Stimulated activated CD8-positive, alpha-beta memory T cell treated with anti-CD3 and anti-CD28 coated beads, Interleukin-7, amount 100 ng/mL, for 48 hours (primary cell): ENCODE results near the gene VANGL1.

Experiments used
- DNase-seq, 2 donors: peaks; one replicate each; pipeline ENCODE4 v3.0.0-alpha.2; 2020; ENCODE audit warnings: low read depth in 1 of 2; ENCODE audit errors: extremely low read depth in 1 of 2

Gene VANGL1

DNA sequence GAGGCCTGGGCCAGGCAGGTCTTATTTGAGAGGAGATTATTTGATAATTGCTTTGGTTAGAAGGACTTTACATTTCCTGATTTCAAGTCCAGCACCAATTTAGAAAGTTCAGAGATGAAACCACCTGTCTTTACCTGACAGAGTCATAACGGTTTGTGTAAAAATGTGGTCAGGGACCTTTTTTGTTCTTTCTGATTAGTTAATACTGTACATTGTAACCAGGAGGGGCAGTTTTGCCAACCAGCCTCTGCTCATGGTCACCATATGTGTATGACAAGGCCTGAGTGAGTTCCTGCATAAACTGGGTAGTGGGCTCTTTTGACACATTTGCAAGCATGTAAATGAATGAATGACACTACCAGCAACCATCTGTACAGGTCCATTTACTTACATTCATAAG is 55.8 kb downstream of the VANGL1 start:
- no peak for DNase-seq

DNA sequence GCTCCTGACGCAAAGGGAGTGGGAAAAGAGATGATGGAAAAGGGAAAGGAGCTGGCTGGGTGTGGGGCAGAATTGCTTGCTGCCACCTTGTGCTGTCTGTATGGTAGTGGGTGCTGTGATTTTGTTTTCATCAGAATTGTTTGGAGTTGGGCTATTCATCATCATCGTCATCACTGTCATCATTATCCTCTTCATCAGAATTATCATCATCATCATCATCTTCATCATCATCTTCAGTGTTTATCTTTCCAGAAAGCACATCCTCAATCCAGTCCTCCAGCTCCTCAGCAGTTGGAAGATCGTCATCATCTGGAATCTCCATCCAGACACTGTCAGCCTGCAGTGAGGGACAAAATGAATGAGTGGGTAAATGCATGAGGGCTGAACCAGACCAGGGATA is 59.3 kb downstream of the VANGL1 start:
- DNase-seq: no peak

DNA sequence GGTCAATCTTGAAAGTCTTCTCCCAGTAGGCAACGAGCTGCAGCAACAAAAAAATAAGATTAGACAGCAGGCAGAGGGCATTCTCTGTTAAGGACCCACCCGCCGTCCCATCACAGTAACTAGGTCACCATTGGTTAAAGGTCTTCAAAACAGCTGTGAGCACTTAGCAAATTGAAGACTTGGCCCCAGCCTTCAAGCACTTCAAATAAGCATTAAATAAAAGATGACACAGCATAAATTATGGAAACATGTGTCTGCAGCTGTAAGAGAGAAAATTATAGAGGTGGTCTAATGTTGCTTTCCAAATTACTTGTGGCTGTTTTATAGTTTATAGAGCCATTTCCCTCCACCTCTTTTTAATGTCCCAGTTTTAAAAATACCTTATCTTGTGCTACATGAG is 61.2 kb downstream of the VANGL1 start:
- DNase-seq: no peak

DNA sequence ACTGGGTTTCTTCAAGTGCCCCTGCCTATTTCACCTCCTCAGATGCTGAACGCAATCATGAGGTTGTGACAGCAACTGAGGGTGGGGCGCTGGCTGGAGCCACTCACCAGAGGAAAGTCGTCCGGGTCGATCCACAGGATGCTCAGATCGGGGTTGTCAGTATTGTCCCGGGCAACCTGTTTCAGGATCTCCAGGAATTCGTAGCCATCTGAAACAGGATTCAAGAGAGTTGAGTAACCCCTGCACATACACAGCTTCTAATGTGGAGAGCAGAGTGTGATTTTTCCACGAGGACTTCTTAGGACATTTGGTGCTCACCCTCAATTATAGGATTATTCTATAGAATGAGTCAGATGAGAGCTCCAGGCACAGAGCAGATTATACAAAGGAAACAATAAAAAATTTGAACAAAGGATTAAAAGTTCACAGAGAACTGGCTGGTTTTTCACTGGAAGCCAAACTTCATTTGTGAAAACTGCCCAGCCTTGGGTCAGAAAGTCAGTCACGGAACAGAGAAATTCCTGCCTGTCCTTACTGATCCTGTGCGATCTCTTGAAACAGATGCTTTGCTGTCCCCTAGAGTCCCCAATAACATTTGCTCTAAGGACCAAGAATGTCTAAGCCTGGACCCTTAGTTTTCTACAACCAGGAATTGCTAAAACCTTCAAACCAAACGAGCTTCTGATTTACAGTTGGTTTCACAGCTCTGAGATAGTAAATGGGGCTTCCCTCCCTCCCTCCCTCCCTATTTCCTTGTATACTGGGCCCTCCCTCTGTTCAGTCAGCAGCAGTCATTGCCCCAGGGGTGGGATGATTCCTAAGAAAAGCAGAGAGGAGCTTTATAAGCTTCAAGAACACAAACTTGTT is 63.5 kb downstream of the VANGL1 start:
- DNase-seq: no peak

DNA sequence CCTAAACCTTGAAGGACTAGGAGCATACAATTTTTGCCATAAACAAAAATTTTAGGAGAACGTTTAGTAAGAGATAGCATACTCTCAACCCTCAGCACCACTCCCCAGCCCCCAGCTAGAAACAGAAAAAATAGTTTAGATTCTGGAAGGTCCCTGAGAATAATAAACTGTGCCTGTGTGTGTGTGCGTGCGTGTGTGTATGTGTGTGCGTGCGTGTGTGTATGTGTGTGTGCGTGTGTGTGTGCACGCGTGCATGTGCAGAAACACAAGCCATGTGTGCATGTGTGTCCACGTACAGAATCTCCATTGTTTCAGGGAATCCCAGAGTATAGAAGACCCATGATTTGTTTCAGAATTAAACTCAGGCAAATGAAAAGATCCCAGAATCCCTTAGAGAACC is 64.2 kb downstream of the VANGL1 start:
- no peak for DNase-seq

DNA sequence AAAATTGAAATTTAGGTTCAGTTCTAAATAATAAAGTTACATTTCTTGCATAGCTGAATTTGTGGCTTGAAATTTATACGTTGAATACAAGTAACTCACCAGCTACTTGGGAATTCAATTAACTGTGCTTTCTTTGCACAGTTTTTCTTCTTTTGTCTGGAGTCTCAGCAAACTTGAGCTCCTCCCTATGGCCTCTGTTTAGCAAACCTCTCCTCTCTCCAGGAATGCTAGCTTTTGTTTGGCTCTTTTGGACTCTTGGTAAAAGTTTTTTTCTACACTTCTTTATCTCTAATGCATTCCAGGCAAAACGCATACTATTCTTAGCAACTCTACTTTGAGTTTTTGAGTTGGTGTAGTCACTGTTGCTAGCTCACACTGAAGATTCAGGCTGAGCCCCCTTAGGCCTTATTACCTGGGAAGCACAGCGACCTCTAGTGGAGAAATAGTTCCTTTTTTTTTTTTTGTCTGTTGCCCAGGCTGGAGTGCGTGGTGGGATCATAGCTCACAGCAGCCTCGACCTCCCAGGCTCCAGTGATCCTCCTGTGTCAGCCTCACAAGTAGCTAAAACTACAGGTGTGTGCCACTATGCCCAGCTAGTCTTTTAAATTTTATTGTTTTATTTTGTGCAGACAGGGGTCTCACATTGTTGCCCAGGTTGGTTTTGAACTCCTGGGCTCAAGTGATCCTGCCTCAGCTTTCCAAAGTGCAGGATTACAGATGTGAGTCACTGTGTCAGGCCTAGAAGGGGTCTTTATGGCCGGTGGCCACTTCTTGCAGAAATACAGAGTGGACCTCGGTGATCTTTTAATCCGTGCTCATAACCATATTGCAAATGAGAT is 65.0 kb downstream of the VANGL1 start:
- no peak for DNase-seq

DNA sequence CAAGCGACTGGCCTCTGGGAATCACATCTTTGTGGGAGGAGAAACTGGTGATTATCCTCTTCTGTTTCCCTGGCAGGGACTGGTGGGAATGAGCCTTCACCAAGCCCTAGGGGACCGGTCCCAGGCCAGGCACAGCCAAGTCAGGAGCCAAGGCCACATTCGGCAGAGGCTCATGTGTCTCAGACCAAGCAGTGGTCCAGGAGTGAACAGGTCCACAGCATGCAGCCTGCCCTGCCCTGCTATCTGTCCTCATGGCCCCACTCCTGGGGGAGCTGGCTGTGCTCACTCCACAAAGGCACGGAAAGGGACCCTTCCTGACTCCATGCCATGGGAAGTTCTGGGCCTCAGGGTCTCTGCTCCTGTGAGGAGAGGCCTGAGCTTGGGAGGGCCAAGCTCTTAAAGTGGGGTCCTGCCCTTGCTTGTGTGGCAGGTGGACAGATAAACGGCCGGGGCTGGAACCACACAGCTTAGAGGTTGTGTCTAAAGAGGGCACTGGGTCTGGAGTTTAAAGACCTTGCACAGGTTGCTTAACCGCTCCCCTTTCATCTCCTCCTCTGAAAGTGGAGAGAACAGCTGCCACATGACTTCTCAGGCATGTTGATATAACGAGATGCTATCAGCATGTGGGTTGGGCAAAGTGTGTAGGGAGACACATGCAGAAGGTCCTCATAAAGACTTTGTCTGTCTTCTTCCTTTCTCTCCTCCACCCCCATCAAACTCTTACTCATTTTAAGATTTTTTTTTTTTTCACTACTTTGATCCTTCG is 69.3 kb downstream of the VANGL1 start:
- no peak for DNase-seq

DNA sequence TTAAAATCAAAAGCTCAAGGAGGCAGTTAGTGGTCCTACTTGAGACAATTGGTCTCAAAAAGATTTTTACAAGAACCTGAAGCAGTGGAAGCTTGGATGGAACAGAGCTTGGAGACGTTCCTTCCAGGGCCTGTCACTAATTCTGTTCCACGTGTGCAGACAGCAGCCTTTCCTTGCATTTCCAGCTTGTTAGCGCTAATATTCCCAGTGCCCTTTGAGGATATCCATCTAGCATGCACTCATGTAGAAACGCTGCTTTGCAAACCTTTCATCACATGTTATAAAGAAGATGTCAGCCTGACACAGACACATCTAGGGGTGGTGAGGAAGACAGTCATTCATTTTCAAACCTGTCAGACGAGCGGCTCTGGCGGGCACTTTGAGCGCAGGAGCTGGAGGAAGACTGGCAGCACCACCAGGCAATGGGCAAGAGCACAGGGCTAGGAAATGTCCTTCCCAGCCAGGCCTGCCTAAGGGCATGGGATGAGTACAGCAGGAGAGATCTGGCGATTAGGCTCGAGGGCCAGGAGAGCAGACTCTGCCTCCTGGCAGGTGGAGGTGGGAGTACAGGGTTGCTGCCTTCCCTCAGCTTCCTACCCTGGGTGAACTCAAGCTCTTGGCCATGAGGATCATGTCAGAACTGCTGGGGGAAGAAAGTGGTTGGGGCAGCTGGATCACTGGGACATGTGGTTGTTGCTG is 71.3 kb downstream of the VANGL1 start:
- DNase-seq: no peak

DNA sequence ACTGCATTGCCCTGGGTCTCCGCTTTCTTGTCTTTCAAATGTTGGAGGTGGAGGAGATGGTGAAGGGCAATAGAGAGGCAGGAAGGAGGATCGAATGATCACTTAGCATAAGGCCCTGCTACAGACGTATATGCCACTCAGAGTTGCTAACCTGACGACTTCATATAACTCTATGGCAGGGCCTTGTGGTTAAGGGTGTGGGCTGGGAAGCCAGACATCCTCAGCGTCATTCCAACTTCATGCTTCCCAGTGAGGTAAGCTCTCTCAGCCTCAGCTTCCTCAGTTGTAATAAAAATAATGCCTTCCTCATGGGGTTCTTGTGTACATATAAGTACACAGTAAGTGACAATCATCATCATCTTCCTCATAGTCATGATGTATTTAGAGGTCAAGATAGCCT is 72.1 kb downstream of the VANGL1 start:
- DNase-seq: no peak

DNA sequence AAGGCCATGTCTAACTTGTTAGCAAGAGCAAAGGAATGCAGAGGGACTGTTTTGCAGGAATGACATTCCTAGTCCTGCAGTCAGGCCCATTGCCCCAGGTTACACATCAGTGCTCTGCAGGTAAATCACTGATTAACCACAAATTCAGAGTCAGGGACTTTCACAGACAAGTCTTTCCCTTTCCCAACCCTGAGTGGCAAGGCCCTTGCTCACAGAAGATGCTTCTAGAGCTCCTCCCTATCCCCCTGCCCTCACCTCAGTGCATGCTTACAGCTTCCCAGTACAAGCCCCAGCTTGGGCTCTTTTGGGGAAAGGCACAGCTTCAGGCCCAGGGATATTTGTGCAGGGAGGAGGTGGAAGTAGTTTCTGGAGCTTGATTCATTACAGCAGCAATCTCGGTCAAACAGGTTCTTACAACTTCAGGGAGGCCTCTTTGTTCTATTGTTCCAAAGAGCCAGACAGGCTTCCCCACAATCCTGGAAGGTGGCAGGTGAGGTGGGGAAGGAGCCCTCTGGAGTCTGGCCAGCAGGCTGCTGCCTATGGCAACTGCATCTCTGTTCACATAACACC is 72.9 kb downstream of the VANGL1 start:
- DNase-seq: no peak

DNA sequence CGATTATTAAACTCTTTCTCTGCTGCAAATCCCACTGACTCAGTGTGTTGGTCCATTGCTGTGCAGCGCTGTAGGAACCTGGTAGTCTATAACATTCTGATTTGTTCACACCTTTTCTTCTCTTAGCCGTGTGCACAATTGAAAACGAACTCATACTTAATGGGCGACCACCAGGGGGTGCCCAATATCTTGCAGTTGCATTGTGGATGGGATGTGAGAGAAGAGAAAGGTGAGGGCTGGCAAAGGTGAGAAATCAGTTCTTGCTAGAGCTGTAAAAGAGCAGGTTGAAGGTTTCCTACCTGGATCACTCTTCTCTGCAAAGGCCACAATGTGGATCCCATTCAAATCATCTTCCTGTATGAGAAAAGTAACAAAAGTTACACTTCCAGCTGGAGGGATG is 75.8 kb downstream of the VANGL1 start:
- no peak for DNase-seq

DNA sequence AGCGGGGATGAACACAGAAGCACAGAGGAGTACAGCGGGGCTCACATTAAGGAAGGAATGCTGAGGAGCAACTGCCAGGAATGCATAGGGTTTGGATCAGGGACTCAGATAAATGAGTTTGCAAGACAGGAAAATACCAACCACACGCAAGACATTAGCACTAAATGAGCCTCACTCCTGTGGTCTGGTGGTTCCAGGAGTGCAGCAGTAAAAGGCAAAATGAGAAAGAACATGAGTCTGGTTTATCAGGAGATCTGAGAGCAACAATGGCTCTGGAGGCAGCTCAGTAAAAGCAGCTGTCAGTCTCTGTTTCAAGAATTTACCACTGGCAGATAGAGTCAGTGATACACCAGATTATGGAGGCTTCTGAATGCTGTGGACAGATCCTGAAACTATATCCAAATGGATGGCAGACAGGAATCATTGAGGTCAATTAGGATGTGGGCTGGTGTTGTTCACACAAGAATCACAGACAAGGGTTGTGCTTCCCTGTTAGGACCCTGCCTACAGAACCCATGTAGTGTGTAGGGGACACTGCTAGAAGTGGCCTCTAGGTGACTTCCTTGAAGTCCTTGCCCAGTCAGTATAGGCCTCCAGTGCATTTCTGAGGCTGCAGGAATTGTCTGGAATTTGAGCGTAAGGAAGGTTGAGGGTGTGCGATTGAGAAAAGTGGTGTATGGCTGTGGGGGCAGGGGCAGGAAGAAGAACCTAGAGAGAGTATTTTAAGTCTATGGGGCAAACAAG is 76.4 kb downstream of the VANGL1 start:
- DNase-seq: no peak

DNA sequence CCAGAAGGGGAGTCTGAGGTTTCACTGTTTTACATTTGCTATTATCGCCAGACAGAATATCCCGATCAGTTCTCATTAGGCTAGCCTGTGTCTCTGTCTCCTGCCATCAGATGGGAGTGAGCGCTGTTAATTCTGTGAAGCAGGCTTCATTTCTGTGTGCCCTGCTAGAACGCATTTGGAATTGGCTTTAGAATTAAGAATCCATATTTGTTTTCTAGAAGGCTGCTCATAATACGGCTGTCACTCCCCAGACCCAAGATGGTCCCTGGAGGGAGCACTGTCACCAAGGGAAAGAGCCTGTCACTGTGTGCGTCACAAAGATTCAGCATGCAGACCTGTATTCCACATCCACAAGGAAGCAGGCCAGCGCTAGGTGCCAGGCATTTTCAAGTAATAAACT is 77.5 kb downstream of the VANGL1 start:
- no peak for DNase-seq

DNA sequence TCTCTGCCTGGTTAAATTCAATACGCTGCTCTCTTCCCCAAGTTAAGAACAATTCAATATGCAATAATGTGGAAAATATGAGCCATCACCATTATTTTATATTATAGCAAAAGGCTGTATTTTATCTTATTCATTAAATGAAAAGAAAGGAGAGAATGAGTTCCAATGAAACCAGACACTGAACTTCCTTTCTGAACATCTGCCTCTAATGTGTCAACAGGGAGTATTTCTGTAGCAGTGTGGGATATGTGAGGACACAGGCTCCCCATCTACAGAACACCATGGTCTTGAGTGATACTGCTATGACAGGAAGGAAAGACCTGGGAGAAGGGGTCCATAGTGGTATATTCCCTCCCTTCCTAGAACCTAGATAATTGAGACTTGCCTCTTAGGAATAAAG is 80.5 kb downstream of the VANGL1 start:
- no peak for DNase-seq

DNA sequence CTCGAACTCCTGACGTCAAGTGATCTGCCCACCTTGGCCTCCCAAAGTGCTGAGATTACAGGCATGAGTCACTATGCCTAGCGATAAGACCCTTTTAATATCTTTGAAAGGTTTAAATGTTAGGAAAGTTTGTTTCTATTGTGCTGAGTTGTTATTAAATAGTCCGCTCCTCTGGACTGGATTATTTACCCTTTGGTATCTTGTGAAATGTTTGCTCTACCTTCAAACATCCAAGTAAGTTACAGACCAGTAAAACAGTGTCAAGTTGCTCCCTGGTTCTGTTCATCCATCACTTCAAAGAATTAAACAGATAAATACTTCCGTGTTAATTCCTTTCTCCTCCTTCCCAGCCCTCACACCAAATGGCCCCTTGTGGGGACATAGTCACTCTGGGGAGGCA is 82.0 kb downstream of the VANGL1 start:
- no peak for DNase-seq

DNA sequence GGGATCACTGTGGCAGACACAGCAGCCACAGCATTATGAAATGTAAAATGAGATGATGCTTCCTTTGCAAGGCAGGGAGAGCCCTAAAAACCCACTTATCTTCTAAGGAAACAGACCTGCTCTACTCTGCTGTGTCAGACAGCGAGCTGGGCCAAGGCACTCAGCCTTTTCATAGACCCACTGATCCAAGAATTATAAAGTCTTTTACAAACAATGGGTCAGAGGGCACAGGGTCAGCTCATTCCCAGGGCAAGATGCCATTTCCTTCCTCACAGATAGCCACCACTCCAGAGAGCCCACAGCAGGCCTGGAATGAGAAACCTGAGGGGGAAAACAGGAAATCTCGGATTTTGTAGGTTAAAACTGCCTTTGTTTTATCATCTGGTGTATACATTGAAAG is 83.8 kb downstream of the VANGL1 start:
- no peak for DNase-seq

DNA sequence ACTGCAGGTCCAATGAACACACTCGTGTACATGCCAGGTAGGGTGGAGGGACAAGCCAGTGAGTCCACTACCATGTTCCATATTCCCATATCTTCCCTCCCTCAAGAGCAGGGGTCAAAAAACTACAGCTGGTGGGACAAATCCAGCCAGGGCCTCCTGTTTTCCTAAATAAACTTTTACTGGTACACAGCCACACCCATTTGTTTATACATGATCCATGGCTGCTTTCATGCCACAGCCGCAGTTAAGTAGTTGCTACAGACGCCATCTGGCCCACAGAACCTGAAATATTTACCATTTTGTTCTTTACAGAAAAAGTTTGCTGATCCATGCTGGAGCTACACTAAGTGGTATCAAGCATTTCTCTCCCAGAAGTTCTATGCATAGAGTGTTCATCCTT is 84.4 kb downstream of the VANGL1 start:
- DNase-seq: no peak

DNA sequence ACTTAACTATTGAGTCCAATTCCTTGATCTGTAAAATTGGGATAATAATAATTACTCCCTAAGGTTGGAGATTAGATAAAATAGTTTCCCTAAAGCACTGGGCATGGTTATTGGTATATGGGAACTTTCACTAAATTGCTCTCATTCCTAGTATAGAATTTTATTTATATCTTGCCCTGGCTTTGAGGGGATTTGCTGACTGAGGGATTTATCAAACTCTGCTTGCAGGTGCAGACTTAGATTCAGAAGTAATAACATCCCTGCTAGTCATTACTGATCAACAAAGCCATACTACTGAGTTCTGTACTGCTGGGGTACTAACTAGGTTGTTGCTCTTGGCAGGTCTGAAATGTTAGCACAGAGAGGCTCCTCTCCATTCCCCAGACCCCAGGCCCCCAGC is 84.8 kb downstream of the VANGL1 start:
- DNase-seq: no peak

DNA sequence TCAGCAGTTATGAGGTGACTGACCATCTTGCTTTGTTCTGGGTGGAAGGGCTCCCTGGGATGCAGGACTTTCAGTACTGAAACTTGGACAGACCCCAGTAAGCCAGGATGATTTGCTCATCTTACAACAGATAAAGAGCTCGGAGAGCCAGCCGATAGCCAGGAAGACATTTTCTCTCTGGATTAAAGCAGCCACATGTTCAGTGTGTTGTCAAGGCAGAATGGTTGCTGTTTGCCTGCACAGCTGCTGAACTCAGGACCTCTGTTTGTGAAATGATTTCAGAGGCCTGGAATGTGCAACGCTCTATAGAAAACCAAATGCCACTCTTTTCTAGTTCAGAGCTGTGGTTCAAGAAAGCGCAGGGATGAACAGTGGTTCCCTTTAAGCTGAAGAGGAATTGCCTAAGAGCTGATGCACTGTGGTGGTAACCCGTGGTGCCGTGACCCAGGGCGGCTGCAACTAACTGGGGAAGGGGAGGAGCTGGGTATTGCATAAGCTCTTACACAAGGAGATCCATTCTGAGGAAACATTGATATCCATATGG is 86.0 kb downstream of the VANGL1 start:
- DNase-seq: no peak

DNA sequence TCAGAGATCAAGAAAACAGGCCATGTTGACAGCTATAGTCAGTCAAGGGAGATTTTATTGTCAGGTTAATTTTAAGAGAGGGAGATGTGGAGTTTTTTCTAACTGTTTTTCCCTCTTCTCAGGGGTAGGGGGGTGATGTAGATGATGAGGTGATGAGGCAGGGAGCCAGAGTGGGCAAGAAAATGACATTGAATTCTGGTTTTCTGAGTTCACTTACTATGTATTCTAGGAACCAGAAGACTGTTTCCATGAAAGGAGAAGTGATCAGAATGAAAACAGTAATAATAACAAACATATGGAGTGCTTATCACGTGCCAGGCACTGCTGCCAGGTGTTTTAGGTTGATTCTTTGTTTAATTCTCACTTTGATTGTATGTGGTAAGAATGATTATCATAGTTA is 86.6 kb downstream of the VANGL1 start:
- DNase-seq: no peak
